A549 treated with CORT108297 at 1 μM for 4 hours (cell line): Measurements from ENCODE around the gene FZD2. TPM values are rescaled to one million over a fixed set of nuclear protein-coding genes. Genes with fewer than 3 reads are reported as not detected.

ENCODE experiments used
- total RNA-seq: library from RNA; stranded (reverse); fragments of 200-300 nt; extraction: Qiagen RNA extraction; gene quantifications from 5 replicates; pipeline ENCODE4 v1.2.3, GENCODE V29; 2022

FZD2 gene
- 28.5 to 50.4 TPM (median 43.5 TPM) in 5 replicates for total RNA-seq

DNA sequence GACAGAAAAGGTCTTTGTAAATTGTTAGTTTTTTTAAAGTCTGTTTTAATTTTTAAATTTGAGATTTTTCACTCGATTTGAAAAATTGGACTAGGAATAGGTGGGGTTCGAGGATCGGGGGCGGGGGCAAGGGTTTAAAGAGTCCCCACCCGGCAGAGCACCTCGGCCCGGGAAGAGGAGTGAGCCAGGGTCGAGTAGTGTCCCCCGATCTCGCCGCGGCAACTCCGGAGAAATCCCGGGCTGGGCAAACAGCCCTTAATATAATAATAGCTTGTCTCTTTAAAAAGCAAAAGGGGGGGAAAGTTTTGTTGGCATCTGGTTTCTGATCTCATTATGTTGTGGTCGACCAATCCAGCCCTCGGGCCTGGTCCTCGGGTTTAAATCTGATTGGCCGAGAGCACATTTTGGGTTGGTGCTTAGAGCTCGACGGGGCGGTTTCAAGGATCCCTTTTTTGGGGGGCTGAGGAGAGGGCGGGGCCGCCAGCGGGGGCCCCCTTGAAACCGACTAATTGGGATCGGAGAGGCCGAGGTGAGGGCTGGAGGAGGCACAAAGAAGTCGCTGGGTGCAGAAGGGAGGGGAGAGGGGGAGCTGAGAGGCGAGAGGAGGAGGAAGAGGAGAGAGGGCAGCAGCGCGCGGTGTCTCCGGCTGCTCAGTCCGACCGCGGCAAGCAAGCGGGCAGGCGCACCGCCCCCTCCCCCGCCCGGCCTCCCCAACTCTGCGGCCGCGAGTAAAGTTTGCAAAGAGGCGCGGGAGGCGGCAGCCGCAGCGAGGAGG is at the start of gene FZD2:
Gene FZD2 (plus strand): TSS at position 653 of the 775 bp plus-strand sequence. CDS start 205 bp downstream, outside the sequence.

Other genes with a start within 250 kb of the FZD2 start
- gene RUNDC3A, start 248.9 kb upstream of the FZD2 start, total RNA-seq: 0.55 to 1.3 TPM (median 0.57 TPM) in 5 replicates
- gene SLC25A39, start 232.7 kb upstream of the FZD2 start, total RNA-seq: 144 to 215 TPM (median 212 TPM) in 5 replicates
- 215 to 265 TPM (median 248 TPM) in 5 replicates for gene GRN, start 212.2 kb upstream of the FZD2 start, total RNA-seq
- gene FAM171A2, start 193.6 kb upstream of the FZD2 start, total RNA-seq: 2.5 to 5.2 TPM (median 4.2 TPM) in 5 replicates
- gene ITGA2B, start 167.8 kb upstream of the FZD2 start, total RNA-seq: 0.78 to 1.9 TPM (median 1.6 TPM) in 5 replicates
- 17.1 to 22.9 TPM (median 21.7 TPM) in 5 replicates for gene GPATCH8, start 54.1 kb upstream of the FZD2 start, total RNA-seq
- 2.4 to 3.6 TPM (median 3.4 TPM) in 5 replicates for gene MEIOC, start 99.0 kb downstream of the FZD2 start, total RNA-seq
- 24.0 to 40.5 TPM (median 28.2 TPM) in 5 replicates for gene CCDC43, start 132.3 kb downstream of the FZD2 start, total RNA-seq
- 26.4 to 31.7 TPM (median 29.2 TPM) in 5 replicates for gene DBF4B, start 151.2 kb downstream of the FZD2 start, total RNA-seq
- 1.5 to 2.8 TPM (median 2.2 TPM) in 5 replicates for gene ADAM11, start 201.5 kb downstream of the FZD2 start, total RNA-seq